Stromal cell of bone marrow (primary cell): ENCODE results near the gene FKRP.

Experiments used
- DNase-seq: peaks from one replicate; pipeline ENCODE4 v3.0.0-alpha.2; 2012; ENCODE audit warnings: low read depth

FKRP gene

DNA sequence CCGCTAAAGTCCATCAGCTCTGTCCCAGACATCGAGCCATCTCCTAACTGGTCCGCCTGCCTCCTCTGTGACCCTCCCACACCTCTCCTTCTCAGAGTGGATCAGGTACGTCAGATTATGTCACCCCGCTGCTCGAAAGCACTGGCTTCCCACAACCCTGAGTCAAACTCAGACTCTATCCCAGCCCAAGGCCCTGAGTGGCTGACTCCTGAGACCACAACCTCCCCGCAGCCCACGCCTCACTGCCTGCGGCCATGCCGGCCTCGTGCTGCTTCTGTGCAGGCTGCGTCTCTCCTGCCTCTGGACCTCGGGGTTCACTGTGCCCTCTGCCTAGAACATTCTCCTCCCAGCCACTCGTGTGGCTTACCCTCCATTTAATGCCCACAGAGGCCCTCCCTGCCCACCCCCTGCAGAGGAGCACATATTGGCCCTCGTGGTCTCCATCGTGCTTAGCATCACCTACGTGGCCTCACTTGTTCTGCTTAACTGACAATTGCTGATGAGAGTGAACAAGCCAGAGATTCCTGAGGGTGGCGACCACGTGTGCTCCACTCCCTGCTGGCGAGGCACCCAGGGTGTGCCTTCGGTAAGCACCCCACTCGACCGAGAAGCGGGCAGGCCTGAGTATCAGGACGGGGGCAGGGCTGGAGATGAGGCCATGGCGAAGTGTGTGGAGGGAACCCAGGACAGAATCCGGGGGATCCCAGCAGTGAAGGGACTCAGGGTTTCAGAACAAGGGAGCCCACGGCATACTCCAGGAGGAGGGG, 13.5 kb upstream of the FKRP start:
- no peak for DNase-seq

DNA sequence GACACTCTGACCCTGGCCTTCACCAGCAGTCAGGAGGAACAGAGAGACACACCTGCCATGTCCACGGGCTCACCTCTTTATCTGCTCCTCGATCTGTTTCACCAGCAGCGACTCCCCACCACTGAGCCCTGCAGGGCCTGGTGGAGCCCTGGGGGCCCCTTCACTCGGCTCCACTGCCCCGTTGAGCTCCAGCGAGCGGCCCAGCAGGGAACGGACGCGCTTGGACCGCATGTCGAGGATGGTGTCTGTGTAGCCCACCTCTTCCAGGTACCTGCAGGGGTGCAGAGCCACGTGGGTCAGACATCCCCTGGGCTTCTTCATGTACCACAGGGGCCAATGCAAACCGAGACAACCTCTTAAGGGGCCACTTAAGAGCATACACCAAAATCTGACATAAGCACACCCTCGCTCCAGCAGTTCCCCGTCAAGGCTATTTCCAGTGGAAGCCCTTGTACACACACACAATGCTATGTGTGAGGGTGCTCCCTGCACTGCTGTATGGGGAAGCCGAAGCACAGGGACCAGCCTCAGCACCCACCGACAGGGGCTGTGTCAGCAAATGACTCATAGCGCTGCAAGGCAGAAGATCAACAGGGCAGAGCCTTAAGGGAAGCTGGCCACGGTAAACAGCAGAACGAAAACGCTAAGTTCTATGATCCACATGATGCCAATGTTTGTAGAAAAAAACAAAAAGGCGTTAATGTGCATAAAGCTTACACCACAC, 12.7 kb upstream of the FKRP start:
- DNase-seq = no peak

DNA sequence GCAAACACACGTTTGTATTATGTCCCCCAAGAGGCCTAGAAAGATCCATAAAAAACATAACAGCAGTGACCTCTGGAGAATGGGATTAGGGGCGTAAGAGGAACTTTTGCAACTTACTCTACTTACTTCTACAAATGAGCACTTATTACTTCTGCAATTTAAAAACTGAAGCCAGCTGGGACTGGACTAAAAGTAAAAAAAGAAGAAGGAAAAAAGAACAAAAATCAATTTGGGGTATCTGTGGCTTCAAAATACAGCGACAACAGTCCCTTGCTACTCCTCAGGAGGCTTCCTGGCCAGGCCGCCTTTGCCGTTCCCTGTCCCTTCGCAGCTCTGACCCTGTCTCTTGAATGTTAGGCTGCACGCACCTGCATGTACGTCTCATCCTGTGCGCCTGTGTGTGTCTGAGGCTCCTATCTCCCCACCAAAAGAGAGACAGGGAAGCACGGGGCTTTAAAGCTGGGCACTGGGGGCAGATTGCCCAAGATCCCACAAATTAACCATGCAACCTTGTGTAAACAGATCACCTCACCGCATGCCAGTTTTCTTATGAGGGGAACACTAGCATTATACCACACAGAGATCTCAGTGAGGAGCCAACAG, 12.1 kb upstream of the FKRP start:
- no peak for DNase-seq

DNA sequence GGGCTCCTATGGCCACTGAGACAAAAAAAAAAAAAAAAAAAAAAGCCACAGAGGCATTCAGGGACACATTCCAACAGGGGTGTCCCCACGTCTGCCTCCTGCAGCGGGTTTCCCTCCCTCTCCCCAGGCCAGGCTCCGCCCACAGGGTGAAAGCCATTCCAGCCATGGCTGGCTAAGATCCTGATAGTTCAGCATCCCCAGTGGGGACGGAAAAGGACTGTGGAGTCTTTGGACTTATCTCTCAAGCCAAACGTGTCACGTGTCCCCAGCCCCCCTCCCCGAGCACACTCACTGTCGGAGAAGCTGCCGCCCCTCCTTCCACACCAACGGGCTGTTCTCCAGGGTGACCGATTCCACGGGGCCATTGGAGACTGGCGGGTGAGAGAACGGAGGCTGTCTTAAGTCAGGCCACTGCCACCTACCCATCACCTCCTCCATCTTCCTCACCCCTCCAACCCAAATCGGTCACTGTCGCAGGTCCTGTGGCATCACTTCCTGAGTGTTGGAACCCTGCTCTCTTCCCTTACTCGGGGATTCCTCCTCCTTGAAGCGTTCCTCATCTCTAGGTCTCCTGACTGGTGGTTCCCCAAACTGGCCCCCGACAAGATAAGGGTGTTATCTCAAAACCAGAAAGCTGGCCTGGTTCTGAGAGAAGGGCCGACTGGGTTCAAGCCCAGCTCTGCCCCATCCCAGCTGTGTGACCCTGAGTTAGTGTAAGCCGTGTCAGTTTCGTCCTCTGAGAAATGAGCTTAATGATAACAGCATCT, 9.1 kb upstream of the FKRP start:
- no peak for DNase-seq

DNA sequence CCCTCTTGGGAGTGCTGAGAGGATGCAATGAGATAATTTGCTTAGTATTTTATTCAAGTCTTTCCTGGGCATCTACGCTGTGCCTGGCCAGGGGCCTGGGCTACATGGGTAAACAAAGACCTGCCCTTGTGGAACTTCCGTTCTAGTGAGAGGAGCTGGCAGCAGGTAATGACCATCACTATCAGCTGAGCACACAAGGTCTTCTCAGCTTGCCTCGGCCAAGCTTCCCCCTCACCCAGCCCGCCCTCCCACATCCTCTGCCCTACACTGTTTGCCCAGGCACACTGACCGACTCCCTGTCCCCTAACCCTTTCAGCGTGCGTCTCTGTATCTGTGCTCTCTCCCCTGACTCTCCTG, 8.6 kb upstream of the FKRP start:
- no peak for DNase-seq

DNA sequence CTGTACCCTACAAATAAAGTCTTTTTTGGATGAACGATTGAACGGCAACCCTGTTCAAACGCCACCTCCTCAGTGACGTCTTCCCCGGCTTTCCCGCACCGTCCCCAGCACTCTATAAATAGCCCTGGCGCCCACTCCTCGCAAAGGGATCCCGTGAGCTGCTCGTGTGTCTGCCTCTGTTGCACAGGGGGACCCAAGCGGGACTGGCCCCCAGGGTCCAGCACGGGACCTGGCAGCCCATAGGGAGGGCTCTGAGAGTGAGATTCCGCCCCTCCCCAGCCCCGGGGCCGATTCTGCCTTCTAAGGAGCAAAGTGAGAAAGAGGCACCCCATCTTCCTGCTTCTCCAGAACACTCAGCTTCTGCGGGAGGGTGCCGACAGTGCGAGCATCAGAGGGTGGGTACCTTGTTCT, 8.1 kb upstream of the FKRP start:
- DNase-seq = no peak

DNA sequence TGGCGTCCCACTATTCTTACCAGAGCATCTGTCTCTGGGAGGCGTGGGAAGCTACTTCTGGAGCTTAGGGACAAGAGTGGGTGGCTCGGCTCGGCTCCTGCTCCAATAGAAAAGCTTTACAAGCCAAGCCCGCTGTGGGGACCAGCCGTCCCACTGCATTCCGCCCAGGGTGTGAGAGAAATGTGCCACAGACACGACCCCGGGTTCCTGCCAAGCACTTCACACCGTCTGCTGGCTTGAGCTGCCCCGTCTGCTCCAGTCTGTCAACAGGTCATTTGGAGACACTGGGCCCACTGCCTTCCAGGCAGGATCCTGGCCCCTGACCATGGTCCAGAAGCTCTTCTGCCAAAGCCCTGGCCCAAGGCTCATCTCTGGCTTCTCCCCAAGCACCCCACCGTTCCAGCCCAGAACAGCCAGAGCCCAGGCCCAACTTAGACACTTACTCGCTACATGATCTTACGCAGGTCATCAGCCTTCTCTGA, 6.5 kb upstream of the FKRP start:
- no peak for DNase-seq

DNA sequence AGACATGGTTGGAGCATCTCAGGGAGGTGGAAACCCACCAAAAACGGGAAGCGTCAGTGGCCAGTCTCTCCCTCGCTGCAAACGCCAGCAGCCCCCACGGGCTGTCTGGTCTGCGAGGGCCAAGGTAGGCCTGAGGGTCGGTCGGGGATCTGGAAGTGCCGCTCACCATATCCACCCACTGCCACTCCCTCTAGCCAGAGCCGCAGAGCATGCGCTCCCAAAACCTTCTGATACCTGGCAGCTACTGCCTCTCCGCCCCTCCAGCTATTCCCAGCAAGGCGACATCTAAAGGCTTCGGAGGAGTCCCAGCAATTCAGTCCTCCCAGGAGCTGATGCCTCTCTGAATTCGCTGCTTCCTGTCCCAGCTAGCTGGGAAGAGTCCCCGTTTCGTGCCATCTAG, 4.4 kb upstream of the FKRP start:
- DNase-seq = no peak

DNA sequence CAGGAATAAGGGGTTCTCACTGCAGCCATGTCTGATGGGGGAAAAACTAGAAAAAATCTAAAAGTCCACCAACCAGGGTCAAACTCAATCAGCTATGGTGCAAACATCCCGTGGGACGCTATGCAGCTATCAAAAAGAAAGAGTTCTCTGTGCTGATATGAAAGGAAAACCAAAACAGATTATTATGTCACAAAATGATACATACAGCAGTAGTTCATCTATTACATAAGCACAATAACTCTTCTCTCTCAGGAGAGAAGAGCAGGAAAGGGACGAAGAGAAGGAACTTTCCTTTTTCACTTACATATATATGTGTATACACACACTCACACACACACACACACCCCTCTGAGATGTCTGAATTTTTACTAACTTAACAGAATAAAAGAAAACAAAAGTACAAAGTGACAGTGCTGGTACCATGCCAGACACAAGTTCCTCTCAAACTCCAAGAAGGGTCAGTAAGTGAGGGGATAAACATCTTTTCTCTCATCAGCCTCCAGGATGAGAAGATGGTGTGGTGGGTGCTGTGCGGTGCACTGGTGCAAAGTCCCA, 2.9 kb upstream of the FKRP start:
- DNase-seq = no peak

DNA sequence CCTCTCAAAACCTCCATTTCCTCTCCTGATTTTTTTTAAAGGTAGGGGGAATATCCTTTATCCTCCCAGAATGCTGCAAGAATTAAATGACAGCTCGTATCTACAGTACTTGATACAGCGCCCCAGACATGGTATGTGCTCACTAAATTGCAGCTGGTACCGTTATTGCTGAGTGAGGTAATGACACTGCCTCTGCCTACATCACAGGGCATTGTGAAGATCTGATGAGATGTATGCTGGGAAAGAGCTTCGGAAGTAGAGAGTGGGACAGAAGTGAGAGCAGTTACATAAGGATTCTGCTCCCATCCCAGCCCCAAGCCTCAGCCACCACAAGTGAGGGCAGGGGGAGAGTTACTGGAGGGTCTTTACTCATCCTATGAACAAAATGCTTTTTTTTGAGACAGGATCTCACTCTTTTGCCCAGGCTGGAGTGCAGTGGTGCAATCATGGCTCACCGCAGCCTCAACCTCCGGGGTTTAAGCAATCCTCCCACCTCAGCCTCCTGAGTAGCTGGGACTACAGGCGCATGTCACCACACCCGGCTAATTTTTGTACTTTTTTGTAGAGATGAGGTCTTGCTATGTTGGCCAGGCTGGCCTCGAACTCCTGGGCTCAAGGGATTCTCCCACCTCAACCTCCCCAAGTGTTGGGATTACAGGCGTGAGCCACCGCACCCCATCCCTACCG, 1.7 kb upstream of the FKRP start:
- no peak for DNase-seq

DNA sequence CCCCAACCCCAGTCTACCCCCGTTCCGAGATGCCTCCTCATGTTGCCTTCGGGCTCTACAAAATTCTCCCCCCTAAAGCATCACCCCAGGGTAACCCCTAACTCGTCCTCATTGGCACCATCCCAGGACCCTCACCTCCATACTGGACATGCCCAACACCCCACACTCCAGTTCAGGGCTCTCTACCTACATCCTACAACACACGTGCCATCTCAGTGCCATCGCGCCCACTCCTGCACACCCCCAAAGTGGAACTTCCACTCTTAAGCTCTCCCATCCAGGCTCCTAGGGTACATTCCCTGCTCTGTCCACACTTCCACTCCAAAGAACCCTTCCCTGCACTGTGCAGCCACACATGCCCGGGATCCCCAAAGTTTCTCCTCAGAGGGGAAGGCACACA, 827 bp upstream of the FKRP start:
- DNase-seq = no peak

DNA sequence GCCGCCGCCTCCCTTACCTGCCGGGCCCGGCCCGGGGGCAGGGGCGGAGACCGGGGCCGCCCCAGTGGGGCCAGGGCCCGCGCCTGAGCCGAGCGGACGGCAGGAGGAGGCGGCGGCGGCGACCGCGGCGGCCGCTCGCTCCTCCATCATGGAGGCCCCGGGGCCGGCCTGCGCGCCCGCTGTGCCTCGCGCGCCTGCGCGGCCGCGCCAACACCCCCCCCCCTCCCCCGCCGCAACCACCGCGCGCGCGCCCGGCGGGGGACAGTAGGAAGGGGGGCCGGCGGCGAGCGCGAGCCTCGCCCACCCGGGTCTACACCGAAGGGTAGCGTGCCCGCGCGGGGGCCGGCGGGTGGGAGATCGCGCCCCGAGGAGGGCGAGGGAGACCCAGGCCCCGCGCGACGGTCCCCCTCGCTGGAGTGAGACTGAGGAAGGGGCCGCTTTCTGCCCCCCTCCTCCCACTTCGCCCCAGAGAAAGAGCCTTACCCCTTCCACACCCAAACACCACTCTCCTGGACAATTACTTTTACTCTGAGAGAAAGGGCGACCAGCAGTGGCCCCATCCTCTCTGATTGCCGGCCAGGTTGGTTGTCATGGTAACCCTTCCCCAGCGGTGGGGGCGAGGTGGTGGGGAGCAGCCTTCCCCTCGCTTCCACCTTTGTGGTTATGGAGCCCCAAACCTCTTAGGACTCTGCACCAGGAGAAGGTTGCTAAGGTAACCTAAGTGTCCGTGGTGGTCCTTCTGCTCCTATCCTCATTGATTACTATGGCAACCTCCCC, 612 bp downstream of the FKRP start, which contains the start of gene STRN4:
Gene STRN4, minus strand, starts transcription at position 170 of the 777 bp plus-strand sequence. Its CDS starts 20 bp downstream, at position 150.
- no peak for DNase-seq

DNA sequence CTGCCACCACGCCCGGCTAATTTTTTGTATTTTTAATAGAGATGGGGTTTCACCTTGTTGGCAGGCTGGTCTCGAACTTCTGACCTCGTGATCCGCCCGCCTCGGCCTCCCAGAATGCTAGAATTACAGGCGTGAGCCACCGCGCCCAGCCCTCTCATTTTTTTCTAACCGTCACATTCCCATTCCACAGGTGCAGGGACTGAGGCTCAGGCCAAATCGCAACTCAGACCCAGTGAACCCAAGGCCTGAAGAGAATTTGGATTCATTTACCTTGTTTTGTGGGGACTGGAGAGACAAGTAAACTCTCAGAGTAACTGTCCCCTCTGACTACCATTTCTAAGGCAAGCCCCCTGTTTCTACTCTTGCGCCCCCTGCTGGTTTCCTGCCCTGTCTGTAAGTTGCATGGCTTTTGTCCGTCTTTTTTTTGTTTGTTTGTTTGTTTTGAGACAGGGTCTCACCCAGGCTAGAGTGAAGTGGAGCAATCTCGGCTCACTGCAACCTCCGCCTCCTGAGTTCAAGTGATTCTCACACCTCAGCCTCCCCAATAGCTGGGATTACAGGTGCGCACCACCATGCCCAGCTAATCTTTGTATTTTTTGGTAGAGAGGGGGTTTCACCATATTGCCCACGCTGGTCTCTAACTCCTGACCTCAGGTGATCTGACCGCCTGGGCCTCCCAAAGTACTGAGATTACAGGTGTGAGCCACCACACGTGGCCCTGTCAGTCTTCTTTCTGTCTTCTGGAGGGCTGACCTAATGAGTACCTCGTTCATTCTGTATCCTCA, 2.7 kb downstream of the FKRP start:
- DNase-seq = no peak

DNA sequence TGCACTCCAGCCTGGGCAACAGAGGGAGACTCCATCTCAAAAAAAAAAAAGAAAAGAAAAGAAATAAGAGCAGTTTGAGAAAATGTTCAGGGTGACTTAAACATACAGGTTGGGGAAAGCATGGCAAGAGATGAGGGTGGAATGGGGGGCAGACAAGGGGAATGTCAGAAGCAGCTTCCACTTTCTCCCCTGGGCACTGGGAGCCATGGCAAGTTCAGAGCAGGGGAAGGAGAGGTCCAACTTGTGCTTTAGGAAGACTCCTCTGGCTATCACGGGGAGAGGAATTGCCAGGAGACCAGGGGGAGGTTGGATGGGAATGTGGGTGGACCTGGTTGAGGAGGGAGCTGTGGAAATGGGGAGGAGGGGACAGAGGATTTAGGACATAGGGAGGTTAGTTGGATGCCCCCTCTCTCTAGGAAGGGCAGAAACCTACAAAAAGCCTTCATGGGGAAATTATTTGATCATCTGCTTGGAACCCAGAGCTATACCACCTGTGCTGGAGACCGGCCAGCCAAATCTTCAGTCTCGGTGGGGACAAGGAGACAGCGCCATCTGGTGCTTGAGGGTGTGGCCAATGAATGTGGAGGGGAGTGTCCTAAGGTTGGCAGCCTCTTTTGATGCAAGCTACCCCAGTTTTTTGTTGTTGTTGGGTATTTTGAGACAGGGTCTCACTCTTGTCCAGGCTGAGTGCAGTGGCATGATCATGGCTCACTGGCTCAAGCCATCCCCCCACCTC, 7.7 kb downstream of the FKRP start:
- no peak for DNase-seq

DNA sequence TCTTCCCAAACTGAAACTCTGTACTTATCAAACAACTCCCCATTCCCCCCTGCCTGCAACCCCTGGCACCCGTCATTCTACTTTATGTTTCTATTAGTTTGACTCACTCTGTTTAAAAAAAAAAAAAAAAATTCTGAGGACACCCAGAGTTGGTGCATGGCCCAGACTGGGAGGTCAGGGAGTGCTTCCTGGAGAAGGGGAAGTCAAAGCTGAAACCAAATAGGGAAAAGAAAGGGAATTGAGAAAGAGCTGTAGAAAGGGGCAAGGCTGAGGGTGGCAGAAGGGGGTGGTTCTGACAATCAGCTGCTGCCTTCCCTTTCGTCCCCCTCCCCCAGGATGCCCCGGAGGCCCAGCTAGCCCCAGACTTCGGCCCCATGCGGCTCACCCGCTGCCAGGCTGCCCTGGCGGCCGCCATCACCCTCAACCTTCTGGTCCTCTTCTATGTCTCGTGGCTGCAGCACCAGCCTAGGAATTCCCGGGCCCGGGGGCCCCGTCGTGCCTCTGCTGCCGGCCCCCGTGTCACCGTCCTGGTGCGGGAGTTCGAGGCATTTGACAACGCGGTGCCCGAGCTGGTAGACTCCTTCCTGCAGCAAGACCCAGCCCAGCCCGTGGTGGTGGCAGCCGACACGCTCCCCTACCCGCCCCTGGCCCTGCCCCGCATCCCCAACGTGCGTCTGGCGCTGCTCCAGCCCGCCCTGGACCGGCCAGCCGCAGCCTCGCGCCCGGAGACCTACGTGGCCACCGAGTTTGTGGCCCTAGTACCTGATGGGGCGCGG, 9.4 kb downstream of the FKRP start:
- DNase-seq = peak; percentile 77

DNA sequence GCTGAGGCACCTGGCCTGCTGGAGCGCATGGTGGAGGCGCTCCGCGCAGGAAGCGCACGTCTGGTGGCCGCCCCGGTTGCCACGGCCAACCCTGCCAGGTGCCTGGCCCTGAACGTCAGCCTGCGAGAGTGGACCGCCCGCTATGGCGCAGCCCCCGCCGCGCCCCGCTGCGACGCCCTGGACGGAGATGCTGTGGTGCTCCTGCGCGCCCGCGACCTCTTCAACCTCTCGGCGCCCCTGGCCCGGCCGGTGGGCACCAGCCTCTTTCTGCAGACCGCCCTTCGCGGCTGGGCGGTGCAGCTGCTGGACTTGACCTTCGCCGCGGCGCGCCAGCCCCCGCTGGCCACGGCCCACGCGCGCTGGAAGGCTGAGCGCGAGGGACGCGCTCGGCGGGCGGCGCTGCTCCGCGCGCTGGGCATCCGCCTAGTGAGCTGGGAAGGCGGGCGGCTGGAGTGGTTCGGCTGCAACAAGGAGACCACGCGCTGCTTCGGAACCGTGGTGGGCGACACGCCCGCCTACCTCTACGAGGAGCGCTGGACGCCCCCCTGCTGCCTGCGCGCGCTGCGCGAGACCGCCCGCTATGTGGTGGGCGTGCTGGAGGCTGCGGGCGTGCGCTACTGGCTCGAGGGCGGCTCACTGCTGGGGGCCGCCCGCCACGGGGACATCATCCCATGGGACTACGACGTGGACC, 10.1 kb downstream of the FKRP start:
- no peak for DNase-seq

DNA sequence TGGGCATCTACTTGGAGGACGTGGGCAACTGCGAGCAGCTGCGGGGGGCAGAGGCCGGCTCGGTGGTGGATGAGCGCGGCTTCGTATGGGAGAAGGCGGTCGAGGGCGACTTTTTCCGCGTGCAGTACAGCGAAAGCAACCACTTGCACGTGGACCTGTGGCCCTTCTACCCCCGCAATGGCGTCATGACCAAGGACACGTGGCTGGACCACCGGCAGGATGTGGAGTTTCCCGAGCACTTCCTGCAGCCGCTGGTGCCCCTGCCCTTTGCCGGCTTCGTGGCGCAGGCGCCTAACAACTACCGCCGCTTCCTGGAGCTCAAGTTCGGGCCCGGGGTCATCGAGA, 10.7 kb downstream of the FKRP start:
- no peak for DNase-seq

DNA sequence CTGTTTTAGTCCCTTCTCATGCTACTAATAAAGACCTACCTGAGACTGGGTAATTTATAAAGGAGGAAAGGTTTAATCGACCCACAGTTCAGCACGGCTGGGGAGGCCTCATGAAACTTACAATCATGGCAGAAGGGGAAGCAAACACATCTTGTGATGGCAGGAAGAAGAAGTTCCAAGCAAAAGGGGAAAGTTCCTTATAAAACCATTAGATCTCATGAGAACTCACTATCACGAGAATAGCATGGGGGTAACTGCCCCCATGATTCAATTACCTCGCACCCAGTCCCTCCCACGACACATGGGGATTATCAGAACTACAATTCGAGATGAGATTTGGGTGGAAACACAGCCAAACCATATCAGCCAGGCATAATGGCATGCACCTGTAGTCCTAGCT, 13.3 kb downstream of the FKRP start:
- DNase-seq = no peak
